ENCODE results near the gene CDC42EP4. TPM values are rescaled to one million over a fixed set of nuclear protein-coding genes. Genes with fewer than 3 reads are reported as not detected.

CDC42EP4 gene
- total and polyA plus RNA-seq, 2 experiments from 2014 or later = 4.4 to 19.9 TPM

DNA sequence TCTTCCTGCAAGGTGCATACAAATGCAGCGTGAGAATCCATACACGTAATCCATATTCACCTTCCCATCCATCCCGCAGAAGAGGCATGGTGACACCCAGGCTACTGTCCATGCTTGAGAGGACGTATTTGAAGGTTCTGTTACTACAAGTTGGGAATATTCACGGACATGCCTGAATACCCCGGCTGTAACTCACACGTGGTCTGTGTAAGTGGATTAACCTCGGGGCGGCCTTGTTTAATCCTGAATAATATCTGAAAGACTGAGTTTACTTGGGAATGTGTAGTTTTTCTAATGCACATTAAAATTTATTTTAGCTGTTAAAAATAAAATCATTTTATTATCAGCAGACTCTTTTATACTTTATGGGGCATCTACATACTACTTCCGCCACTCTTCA is 63.3 kb downstream of the CDC42EP4 start:
- no peak for DNase-seq (ENCODE audit: low spot score)
- H3K36me3 ChIP-seq (ENCODE audit: insufficient read depth) = peaks cover 16% of the 10 kb centered on the region
- Mint-ChIP-seq H3K4me3 (no peak overlapping the region), H3K36me3 (ENCODE audit: low read depth) (peaks cover 9% of the 10 kb centered on the region; the same call in 2 of the 3 replicates), H3K4me1 (peaks cover 3% of the 10 kb centered on the region; the same call in 2 of the 3 replicates), H3K27me3 (ENCODE audit: insufficient read depth, low read depth, poor library complexity) (peaks cover 2% of the 10 kb centered on the region), H3K27ac (no peak overlapping the region), H3K9me3 (no peaks in the 10 kb centered on the region)
- H2AFZ ChIP-seq = no peak overlapping the region
- no peaks in the 10 kb centered on the region for H3K4me1 ChIP-seq (ENCODE audit: insufficient read depth)
- no peak overlapping the region for H3K4me3 ChIP-seq
- H3K79me2 ChIP-seq (replicated peaks; ENCODE audit: insufficient read depth) = no peaks in the 10 kb centered on the region
- H3K4me2 ChIP-seq = no peak overlapping the region
- no peaks in the 10 kb centered on the region; the same call in none of the 2 replicates for H4K20me1 ChIP-seq (replicated peaks; ENCODE audit: insufficient read depth)
- no peaks in the 10 kb centered on the region for H3F3A ChIP-seq (replicated peaks; ENCODE audit: low read depth)
- H3K27me3 ChIP-seq (ENCODE audit: insufficient read depth) = no peaks in the 10 kb centered on the region
- no peak for ATAC-seq
- no peak for TF ChIP-seq EZH2 (IDR thresholded peaks at IDR 0.05; ENCODE audit: low read depth, unreplicated experiment)
- TF ChIP-seq STAT1 (IDR thresholded peaks at IDR 0.05; ENCODE audit: unreplicated experiment) = no peak
- no peak for TF ChIP-seq ETS1 (IDR thresholded peaks at IDR 0.05)
- TF ChIP-seq POLR2AphosphoS5 (IDR thresholded peaks at IDR 0.05; ENCODE audit: low read depth) = no peak
- no peak for TF ChIP-seq EZH2phosphoT487 (IDR thresholded peaks at IDR 0.05; ENCODE audit: unreplicated experiment)
- TF ChIP-seq ZNF331 (CRISPR knock-in tag; IDR thresholded peaks at IDR 0.05; ENCODE audit: low read depth) = no peak
- no peak for TF ChIP-seq NANOG (IDR thresholded peaks at IDR 0.05; ENCODE audit: borderline replicate concordance)
- no peak overlapping the region for H3K27ac ChIP-seq (ENCODE audit: low read depth)
- no peaks in the 10 kb centered on the region for H3K9me2 ChIP-seq (ENCODE audit: insufficient read depth)

DNA sequence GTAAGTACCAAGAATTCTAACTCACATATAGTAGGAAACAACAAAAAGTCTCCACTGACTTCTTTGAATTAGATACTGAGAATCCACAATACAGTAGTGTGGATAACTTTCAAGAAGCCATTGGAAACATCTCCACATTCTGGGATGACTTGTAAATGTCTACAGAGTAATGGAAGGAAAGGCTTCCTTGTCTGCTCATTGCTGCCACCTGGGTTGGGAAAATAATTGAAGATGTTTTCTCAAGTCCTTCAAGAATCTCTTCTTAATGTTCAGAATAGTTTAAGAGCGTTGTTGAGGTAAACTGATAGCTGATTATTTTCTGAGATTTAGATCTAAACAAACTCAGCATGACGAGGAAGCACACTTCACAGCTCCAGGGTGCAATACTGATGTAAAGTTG is 64.1 kb downstream of the CDC42EP4 start:
- TF ChIP-seq ZNF462 (CRISPR knock-in tag; IDR thresholded peaks at IDR 0.05) (no peak), EZH2 (IDR thresholded peaks at IDR 0.05; ENCODE audit: low read depth, unreplicated experiment) (no peak), CTCF (conservative IDR thresholded peaks at IDR 0.05; ENCODE audit: low read depth in 2 of 2) (peak in 1 of 2 experiments; percentile 22; a peak in 2 of 4 replicates), STAT1 (IDR thresholded peaks at IDR 0.05; ENCODE audit: unreplicated experiment) (no peak), NANOG (IDR thresholded peaks at IDR 0.05; ENCODE audit: borderline replicate concordance) (no peak), ZNF114 (CRISPR knock-in tag; IDR thresholded peaks at IDR 0.05) (no peak)
- DNase-seq (ENCODE audit: low spot score) = no peak
- no peaks in the 10 kb centered on the region for H3K27me3 ChIP-seq (ENCODE audit: insufficient read depth)
- H4K20me1 ChIP-seq (replicated peaks; ENCODE audit: insufficient read depth) = no peaks in the 10 kb centered on the region; the same call in none of the 2 replicates
- H2AFZ ChIP-seq = no peak overlapping the region
- H3F3A ChIP-seq (replicated peaks; ENCODE audit: low read depth) = no peaks in the 10 kb centered on the region
- no peaks in the 10 kb centered on the region for H3K79me2 ChIP-seq (replicated peaks; ENCODE audit: insufficient read depth)
- ATAC-seq = no peak
- no peak overlapping the region for H3K27ac ChIP-seq (ENCODE audit: low read depth)
- H3K36me3 ChIP-seq (ENCODE audit: insufficient read depth) = peaks cover 16% of the 10 kb centered on the region
- Mint-ChIP-seq H3K27ac (no peak overlapping the region), H3K27me3 (ENCODE audit: insufficient read depth, low read depth, poor library complexity) (peaks cover 2% of the 10 kb centered on the region), H3K4me3 (no peak overlapping the region), H3K9me3 (no peaks in the 10 kb centered on the region), H3K36me3 (ENCODE audit: low read depth) (peaks cover 12% of the 10 kb centered on the region; the same call in 2 of the 3 replicates), H3K4me1 (peaks cover 3% of the 10 kb centered on the region; the same call in 1 of the 3 replicates)
- H3K4me3 ChIP-seq = no peak overlapping the region
- no peaks in the 10 kb centered on the region for H3K4me1 ChIP-seq (ENCODE audit: insufficient read depth)
- H3K4me2 ChIP-seq = no peak overlapping the region
- no peaks in the 10 kb centered on the region for H3K9me2 ChIP-seq (ENCODE audit: insufficient read depth)
